Endodermal cell (in vitro differentiated cells): ENCODE measurements around the gene APMAP. TPM values are rescaled to one million over a fixed set of nuclear protein-coding genes. Genes with fewer than 3 reads are reported as not detected.
A peak's percentile ranks its signal among the peaks of the same experiment; 100 is the strongest.

ENCODE experiments used
- DNase-seq: peaks from one replicate; pipeline ENCODE4 v3.0.0-alpha.2; 2017
- H3K27ac ChIP-seq: 2 replicates; pipeline ENCODE4 v1.5.1; 2013; ENCODE audit warnings: mild to moderate bottlenecking, low read depth, low read length, moderate library complexity
- H3K27me3 ChIP-seq: 2 replicates; pipeline ENCODE4 v1.6.1; 2013; ENCODE audit warnings: mild to moderate bottlenecking, low read length, moderate library complexity; ENCODE audit not compliant: insufficient read depth, control insufficient read depth, poor library complexity, severe bottlenecking
- H3K36me3 ChIP-seq: 2 replicates; pipeline ENCODE4 v1.7.0; 2013; ENCODE audit warnings: mild to moderate bottlenecking, low read length, moderate library complexity; ENCODE audit not compliant: control insufficient read depth, insufficient read depth
- H3K4me1 ChIP-seq: one replicate; pipeline ENCODE4 v1.7.0; 2013; ENCODE audit warnings: low read length; ENCODE audit not compliant: control insufficient read depth, insufficient read depth
- H3K4me3 ChIP-seq: 2 replicates; pipeline ENCODE4 v1.5.1; 2013; ENCODE audit warnings: mild to moderate bottlenecking, low read length, moderate library complexity
- H3K9ac ChIP-seq: 2 replicates; pipeline ENCODE4 v1.6.1; 2013; ENCODE audit warnings: mild to moderate bottlenecking, low read length, moderate library complexity; ENCODE audit not compliant: poor library complexity, severe bottlenecking; ENCODE audit errors: extremely low read depth
- H3K9me3 ChIP-seq: 2 replicates; pipeline ENCODE4 v1.6.1; 2013; ENCODE audit warnings: mild to moderate bottlenecking, low read length, moderate library complexity; ENCODE audit not compliant: control insufficient read depth
- H3K27ac Mint-ChIP-seq: 2 replicates; pipeline ENCODE4 v1.8.0; 2020; ENCODE audit warnings: mixed read lengths
- H3K27me3 Mint-ChIP-seq: 2 replicates; pipeline ENCODE4 v1.8.0; 2021; ENCODE audit warnings: mild to moderate bottlenecking, mixed read lengths; ENCODE audit not compliant: insufficient read depth
- H3K36me3 Mint-ChIP-seq: 2 replicates; pipeline ENCODE4 v1.8.0; 2020; ENCODE audit warnings: low read depth, mixed read lengths
- H3K4me1 Mint-ChIP-seq: 2 replicates; pipeline ENCODE4 v1.8.0; 2020; ENCODE audit warnings: mixed read lengths
- H3K4me3 Mint-ChIP-seq: 2 replicates; pipeline ENCODE4 v1.8.0; 2020; ENCODE audit warnings: mild to moderate bottlenecking, moderate library complexity, mixed read lengths
- H3K9me3 Mint-ChIP-seq: 2 replicates; pipeline ENCODE4 v1.8.0; 2020; ENCODE audit warnings: mild to moderate bottlenecking, mixed read lengths
- CTCF ChIP-seq: fragments of 200-600 bp; sonication (generic); conservative IDR thresholded peaks from 2 replicates; pipeline ENCODE4 v1.5.0; 2021; ENCODE audit warnings: antibody characterized with exemption, mild to moderate bottlenecking
- WGBS, 2 experiments: methylation state at CpG; one replicate each; pipeline versions ENCODE4 v1.1.5 to v1.1.7; 2013; ENCODE audit warnings: missing lambda C conversion rate in 2 of 2, mixed read lengths in 1 of 2; ENCODE audit not compliant: insufficient coverage in 1 of 2, insufficient read length in 1 of 2; 5-methylcytosine and 5-hydroxymethylcytosine counted together
- total RNA-seq, 2 donors: library from RNA; stranded (reverse); fragmentation: NEBNext Ultra II Directional in 1 of 2; extraction: Animal tissue kit (Norgen Biotek cat#: 25700) in 1 of 2; gene quantifications; 2 replicates in 1 of 2; 3 replicates in 1 of 2; pipeline ENCODE4 v1.2.1, GENCODE V29; 2021

APMAP gene
- total RNA-seq, 2 donors from 2014 or later = 60.2 to 65.6 TPM

GRCh38 chr20:24985802-24986201, 6.7 kb downstream of the APMAP start:
- H3K27ac Mint-ChIP-seq = no peak overlapping the region
- peaks cover 3% of the 10 kb centered on the region for H3K4me1 Mint-ChIP-seq
- Histone ChIP-seq H3K27ac (no peak overlapping the region), H3K9me3 (peaks cover 3% of the 10 kb centered on the region), H3K9ac (no peak overlapping the region), H3K36me3 (peaks cover 23% of the 10 kb centered on the region), H3K4me3 (no peak overlapping the region), H3K4me1 (no peaks in the 10 kb centered on the region), H3K27me3 (no peaks in the 10 kb centered on the region)
- WGBS, 2 experiments = 77 to 83% methylated on average over 6 of the region's 6 CpGs
- TF ChIP-seq CTCF = no peak
- no peak overlapping the region for H3K4me3 Mint-ChIP-seq
- peaks cover 23% of the 10 kb centered on the region for H3K36me3 Mint-ChIP-seq
- no peaks in the 10 kb centered on the region for H3K27me3 Mint-ChIP-seq
- H3K9me3 Mint-ChIP-seq = no peaks in the 10 kb centered on the region
- peak; percentile 16 for DNase-seq

GRCh38 chr20:24984961-24985640, 7.5 kb downstream of the APMAP start:
- Mint-ChIP-seq H3K4me1 (no peaks in the 10 kb centered on the region), H3K27ac (no peak overlapping the region), H3K27me3 (no peaks in the 10 kb centered on the region), H3K4me3 (no peak overlapping the region), H3K36me3 (peaks cover 30% of the 10 kb centered on the region), H3K9me3 (peaks cover 5% of the 10 kb centered on the region)
- Histone ChIP-seq H3K4me3 (no peak overlapping the region), H3K36me3 (peaks cover 30% of the 10 kb centered on the region), H3K9me3 (peaks cover 9% of the 10 kb centered on the region), H3K27ac (no peak overlapping the region), H3K27me3 (no peaks in the 10 kb centered on the region), H3K4me1 (no peaks in the 10 kb centered on the region), H3K9ac (no peak overlapping the region)
- WGBS, 2 experiments = 82 to 97% methylated on average over 2 of the region's 3 CpGs
- peak; percentile 11 for DNase-seq
- TF ChIP-seq CTCF = no peak

GRCh38 chr20:24983896-24984295, 8.7 kb downstream of the APMAP start:
- Mint-ChIP-seq H3K9me3 (peaks cover 17% of the 10 kb centered on the region), H3K27me3 (no peaks in the 10 kb centered on the region), H3K36me3 (peaks cover 42% of the 10 kb centered on the region), H3K4me1 (no peaks in the 10 kb centered on the region), H3K4me3 (no peak overlapping the region), H3K27ac (no peak overlapping the region)
- no peaks in the 10 kb centered on the region for H3K4me1 ChIP-seq
- no peak overlapping the region for H3K27ac ChIP-seq
- peak; percentile 24 for DNase-seq
- no peak overlapping the region for H3K9ac ChIP-seq
- no peaks in the 10 kb centered on the region for H3K27me3 ChIP-seq
- peaks cover 9% of the 10 kb centered on the region for H3K9me3 ChIP-seq
- H3K4me3 ChIP-seq = no peak overlapping the region
- WGBS, 2 experiments = 80 to 85% methylated on average over 7 to 8 of the region's 8 CpGs
- TF ChIP-seq CTCF = no peak
- H3K36me3 ChIP-seq = peaks cover 30% of the 10 kb centered on the region
